HL-60 (cell line): ENCODE results near the gene DENND11.

Source experiments
- DNase-seq, 2 experiments: peaks; one replicate each; pipeline ENCODE4 v3.0.0-alpha.2; 2010 to 2020; ENCODE audit warnings: low read depth in 1 of 2, low spot score in 1 of 2
- H3K27ac ChIP-seq: fragments of 250-450 bp; sonication (Bioruptor Pico); replicated peaks from 2 replicates; pipeline ENCODE4 v1.5.1; 2020; ENCODE audit warnings: mild to moderate bottlenecking, moderate library complexity
- H3K27me3 ChIP-seq: fragments of 250-450 bp; sonication (Bioruptor Pico); 2 replicates; pipeline ENCODE4 v1.5.1; 2021; ENCODE audit warnings: mild to moderate bottlenecking, moderate library complexity; ENCODE audit not compliant: insufficient read depth, poor library complexity, severe bottlenecking
- H3K4me3 ChIP-seq: replicated peaks from 2 replicates; pipeline ENCODE4 v1.5.1; 2011; ENCODE audit warnings: mild to moderate bottlenecking, control low read depth, low read length; ENCODE audit not compliant: insufficient read depth
- CTCF ChIP-seq: IDR thresholded peaks from one replicate; pipeline ENCODE4 v1.5.1; 2011; ENCODE audit warnings: low read length, control low read depth, inconsistent platforms; ENCODE audit not compliant: insufficient read depth
- GABPA ChIP-seq: IDR thresholded peaks from 2 replicates; pipeline ENCODE4 v1.6.1; 2012; ENCODE audit warnings: low read depth
- POLR2AphosphoS5 ChIP-seq: IDR thresholded peaks from 2 replicates; pipeline ENCODE4 v1.6.1; 2012; ENCODE audit warnings: low read depth
- SPI1 ChIP-seq: IDR thresholded peaks from 2 replicates; pipeline ENCODE4 v1.6.1; 2012; ENCODE audit warnings: low read depth, mild to moderate bottlenecking, borderline replicate concordance
- TF ChIP-seq, protein P1 (sequence below): IDR thresholded peaks from 2 replicates; pipeline ENCODE4 v1.6.1; 2012; ENCODE audit warnings: low read depth; ENCODE audit not compliant: insufficient replicate concordance

DENND11 gene

DNA sequence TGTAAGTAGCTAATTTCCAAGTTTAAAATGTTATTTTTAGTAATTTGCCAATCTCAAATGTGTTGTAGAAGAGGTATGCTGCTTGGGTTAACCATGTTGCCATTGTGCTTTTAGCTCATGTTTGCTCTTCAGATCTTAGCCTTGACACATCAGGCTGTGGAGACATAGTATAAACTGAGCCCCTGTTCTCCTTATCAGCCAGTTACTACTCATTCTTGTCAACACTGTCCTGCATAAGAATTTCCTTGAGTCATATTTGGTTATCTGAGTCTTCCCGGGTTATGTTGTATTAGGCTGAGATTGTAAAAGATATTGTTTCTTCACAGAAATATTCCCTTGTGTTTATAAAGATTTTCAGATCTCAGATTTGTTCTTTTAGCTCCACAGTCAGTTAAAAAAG, 40.3 kb upstream of the DENND11 start:
- TF ChIP-seq POLR2AphosphoS5 (no peak), CTCF (no peak), GABPA (no peak), SPI1 (no peak)
- TF ChIP-seq, protein P1, sequence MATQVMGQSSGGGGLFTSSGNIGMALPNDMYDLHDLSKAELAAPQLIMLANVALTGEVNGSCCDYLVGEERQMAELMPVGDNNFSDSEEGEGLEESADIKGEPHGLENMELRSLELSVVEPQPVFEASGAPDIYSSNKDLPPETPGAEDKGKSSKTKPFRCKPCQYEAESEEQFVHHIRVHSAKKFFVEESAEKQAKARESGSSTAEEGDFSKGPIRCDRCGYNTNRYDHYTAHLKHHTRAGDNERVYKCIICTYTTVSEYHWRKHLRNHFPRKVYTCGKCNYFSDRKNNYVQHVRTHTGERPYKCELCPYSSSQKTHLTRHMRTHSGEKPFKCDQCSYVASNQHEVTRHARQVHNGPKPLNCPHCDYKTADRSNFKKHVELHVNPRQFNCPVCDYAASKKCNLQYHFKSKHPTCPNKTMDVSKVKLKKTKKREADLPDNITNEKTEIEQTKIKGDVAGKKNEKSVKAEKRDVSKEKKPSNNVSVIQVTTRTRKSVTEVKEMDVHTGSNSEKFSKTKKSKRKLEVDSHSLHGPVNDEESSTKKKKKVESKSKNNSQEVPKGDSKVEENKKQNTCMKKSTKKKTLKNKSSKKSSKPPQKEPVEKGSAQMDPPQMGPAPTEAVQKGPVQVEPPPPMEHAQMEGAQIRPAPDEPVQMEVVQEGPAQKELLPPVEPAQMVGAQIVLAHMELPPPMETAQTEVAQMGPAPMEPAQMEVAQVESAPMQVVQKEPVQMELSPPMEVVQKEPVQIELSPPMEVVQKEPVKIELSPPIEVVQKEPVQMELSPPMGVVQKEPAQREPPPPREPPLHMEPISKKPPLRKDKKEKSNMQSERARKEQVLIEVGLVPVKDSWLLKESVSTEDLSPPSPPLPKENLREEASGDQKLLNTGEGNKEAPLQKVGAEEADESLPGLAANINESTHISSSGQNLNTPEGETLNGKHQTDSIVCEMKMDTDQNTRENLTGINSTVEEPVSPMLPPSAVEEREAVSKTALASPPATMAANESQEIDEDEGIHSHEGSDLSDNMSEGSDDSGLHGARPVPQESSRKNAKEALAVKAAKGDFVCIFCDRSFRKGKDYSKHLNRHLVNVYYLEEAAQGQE = no peak
- Histone ChIP-seq H3K27me3 (no peaks in the 10 kb centered on the region), H3K4me3 (no peak overlapping the region), H3K27ac (no peak overlapping the region)
- no peak for DNase-seq

- H3K27ac ChIP-seq = peak overlapping the region; percentile 84
- TF ChIP-seq POLR2AphosphoS5 (no peak), CTCF (no peak), GABPA (no peak), SPI1 (no peak)
- TF ChIP-seq, protein P1 = no peak
- H3K4me3 ChIP-seq = peak overlapping the region; percentile 94
- no peaks in the 10 kb centered on the region for H3K27me3 ChIP-seq
- DNase-seq = no peak
These were observed 37.3 kb upstream of the DENND11 start for GRCh38 chr7:141739250-141739649.

DNA sequence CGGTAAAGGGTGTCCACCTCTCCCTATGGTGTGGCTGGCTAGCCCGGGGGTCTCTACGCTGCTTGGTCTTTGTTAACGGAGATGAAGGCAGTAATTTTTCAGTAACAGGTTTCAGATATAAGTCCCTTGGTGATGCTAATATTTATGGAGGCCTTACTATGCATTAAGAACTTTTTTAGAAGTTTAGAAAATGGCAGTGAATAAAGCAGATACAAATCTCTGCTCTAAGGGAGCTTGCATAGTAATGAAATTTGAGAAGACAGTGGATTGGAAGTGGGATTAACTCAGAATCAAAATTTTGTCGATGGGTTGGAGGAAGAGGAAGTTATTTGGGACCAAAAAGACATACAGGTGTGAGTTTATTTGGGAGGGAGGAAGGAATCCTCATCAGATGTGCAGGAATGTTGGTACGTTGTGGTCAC, 36.6 kb upstream of the DENND11 start:
- no peak for DNase-seq
- no peaks in the 10 kb centered on the region for H3K27me3 ChIP-seq
- peak overlapping the region; percentile 94 for H3K4me3 ChIP-seq
- no peak for TF ChIP-seq SPI1
- TF ChIP-seq GABPA = no peak
- TF ChIP-seq CTCF = no peak
- TF ChIP-seq, protein P1 = no peak
- TF ChIP-seq POLR2AphosphoS5 = no peak
- H3K27ac ChIP-seq = peak overlapping the region; percentile 84
